GM18499 (cell line): Measurements from ENCODE around the gene SYTL2.
"Not testable (repeated sequence)": the region's sequence is repeated elsewhere in the genome, so short reads cannot be mapped to it uniquely, and the experiment has no call there.

Source experiments
- ATAC-seq: cut with Tn5 transposase; IDR thresholded peaks from one replicate; pipeline ENCODE4 v1.9.1; 2021; ENCODE audit warnings: moderate number of reproducible peaks; ENCODE audit not compliant: insufficient read depth, unreplicated experiment

Gene SYTL2

DNA sequence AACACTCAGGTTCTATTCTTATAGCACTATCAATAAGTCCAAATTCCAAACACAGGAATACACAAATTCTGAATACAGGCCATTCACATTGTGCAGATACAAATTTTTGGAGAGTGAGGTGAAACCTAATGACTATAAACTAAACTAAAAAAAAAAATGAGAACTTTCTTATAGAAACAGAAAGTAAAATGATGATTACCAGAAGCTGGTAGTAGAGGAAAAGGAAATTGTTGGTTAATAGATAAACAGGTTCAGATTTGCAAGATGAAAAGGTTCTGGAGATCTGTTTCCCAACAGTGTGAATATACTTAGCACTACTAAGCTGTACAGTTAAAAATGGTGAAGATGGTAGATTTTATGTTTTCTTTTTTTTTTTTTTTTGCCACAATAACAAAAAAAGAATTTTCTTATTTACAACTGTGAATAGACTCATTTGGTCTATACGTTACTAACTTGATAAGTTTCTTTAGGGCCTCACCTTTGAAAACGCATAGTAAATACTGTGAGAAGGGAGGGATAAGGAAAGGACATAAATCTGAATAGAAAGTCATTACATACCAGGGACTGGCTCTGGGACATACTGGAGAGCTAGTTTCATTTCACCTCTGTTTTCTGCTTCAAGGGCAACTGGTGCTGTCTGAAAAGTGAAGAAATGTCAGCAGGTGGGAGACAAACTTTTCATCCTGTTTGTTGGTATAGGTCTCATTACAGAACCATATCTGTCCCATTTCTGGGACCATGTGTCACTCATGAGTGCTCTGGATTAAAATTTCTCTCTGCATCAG is 110.8 kb downstream of the SYTL2 start:
- peak; percentile 93 for ATAC-seq

DNA sequence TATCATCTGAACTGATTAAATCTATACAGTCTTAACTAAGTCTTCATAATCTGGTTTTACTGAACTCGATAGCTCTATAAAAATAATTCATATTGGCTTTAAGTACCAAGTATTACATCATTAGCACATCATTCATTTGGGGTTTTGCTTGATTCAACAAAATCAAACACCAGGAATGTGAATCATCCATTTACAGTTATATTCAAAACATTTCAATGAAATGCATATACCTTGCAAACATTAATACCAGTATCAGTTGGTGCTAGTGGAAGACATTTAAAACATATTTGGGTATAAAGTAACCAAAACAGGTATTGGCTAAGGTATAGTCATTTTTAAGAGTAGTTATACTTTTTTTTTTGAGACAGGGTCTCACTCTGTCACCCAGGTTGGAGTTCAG is 112.7 kb downstream of the SYTL2 start:
- ATAC-seq: no peak

DNA sequence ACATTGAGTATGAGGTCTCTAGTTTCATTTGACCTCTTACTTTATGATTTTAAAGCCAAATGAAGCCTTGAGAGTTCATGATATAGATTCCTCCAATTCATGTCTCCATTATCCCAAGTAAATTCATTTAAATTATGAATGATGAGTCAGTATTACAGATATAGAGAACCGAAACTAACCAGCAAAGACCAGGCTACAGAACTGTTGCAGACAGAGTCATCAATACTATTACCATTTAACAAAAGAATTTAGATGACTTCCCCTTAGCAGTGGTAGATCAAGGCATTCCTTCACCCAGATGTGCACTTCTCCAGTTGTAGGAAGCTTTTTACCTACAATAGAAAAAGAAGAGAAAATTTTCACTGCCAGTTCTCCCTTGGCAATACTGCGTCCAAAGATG is 113.2 kb downstream of the SYTL2 start:
- ATAC-seq: no peak

DNA sequence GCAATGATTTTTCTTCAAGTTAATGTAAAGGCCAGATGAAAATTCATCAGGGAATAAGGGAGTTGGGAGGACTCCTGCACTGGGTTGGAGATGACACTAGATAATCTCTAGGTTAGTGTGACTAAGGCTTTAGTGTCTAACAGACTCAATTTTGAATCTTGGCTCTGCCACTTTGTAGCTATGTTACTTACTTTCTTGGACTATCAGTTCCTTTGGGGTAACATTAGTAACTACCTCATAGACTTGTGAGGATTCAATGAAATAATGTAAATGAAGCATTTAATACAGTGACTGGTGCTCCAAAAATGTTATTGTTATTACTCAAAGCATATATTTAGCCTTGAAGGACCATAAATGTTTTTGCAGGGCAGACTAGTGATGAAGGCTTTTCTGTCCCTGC is 115.4 kb downstream of the SYTL2 start:
- no peak for ATAC-seq

DNA sequence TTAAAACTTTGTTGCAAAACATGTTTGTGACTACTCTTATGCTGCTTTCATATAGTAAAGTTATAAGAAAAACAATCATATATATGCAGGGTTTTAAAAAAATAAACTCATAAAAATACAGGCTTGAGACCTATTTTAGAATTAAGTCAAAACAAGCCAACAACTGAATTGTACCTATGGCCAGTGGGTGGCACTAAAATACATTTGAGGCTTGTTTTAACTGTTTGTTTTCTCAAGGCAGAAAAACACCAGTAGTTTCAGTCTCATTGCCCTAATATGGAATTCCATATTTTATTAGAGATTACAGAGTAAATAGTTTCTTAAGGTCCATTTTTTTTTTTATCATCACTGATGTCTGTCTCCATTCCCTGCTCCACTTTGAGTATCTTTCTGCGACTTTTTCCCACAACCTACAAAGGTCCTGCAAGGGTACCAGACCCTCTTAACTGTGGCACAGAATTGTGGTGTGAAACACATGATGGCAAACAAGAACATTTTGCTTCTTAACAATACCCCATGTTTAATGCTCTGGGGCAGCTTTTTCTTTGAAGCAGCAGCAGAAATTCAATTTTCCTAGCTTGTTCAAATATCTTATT is 116.5 kb downstream of the SYTL2 start:
- ATAC-seq: no peak

DNA sequence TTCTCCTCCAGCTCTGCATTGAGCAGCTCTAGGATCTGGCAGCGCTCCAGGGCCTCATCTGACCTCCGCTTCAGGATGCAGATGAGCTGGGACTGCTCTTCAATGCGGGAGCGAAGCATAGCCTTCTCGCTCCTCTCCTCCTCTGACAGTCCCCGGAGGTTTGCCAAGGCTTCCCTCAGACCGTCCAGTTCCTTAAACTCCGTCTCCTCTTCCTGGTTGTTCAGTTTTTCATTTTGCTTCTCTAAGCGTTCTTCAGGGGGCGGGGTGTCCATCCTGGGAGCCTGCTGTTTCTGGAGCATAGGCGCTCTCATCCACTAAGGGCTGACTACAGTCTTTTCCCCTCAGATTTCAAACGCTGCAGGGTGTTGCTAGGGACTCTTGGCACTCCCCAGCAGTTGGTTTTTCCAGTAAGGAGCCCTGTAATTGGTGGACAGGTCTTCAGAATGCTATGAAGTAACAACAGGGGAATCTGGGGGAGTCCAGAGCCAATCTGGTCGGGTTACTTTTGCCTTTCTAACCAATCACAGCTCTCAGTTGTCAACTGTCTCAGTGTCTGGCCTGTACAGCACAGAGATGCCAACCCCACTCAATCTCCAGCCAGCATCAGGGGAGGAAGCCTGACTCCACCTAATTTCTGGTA is 125.0 kb downstream of the SYTL2 start, which contains the start of gene CCDC89:
Gene CCDC89, minus strand, starts transcription at position 376 of the 640 bp plus-strand sequence. Its CDS starts 65 bp downstream, at position 311.
- no peak for ATAC-seq

DNA sequence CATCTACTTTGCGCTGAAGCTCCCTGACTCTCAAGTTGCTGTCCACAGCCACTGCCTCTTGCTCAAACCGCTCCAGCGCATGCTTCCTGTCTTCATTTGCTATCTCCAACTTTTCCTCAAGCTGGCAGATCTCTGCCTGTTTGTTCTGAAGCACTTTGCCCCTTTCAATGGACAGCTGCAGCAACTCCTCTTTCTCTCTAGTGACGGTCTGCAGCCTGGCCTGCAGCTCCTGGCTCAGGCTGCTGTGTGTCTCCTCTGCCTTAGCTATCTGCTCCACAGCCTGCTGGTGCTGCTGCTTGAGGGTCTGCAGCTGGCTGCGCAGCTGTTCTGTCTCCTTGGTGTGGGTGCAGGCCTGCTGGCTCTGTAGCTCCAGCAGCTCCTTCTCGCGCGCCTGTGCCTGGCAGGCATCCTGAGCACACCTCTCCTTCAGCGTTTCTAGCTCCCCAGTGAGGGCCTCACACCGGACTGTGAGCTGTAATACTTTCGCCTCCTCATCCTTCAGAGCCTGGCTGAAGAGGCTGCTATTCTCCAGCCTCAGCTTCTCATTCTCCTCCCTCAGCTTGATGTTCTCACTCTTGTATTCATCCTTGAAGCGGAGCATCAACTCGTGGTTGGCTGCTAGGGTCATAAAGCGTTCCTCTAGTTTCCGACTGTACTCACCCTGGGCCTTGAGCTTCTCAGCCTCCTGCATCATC is 125.7 kb downstream of the SYTL2 start:
- ATAC-seq: no peak

DNA sequence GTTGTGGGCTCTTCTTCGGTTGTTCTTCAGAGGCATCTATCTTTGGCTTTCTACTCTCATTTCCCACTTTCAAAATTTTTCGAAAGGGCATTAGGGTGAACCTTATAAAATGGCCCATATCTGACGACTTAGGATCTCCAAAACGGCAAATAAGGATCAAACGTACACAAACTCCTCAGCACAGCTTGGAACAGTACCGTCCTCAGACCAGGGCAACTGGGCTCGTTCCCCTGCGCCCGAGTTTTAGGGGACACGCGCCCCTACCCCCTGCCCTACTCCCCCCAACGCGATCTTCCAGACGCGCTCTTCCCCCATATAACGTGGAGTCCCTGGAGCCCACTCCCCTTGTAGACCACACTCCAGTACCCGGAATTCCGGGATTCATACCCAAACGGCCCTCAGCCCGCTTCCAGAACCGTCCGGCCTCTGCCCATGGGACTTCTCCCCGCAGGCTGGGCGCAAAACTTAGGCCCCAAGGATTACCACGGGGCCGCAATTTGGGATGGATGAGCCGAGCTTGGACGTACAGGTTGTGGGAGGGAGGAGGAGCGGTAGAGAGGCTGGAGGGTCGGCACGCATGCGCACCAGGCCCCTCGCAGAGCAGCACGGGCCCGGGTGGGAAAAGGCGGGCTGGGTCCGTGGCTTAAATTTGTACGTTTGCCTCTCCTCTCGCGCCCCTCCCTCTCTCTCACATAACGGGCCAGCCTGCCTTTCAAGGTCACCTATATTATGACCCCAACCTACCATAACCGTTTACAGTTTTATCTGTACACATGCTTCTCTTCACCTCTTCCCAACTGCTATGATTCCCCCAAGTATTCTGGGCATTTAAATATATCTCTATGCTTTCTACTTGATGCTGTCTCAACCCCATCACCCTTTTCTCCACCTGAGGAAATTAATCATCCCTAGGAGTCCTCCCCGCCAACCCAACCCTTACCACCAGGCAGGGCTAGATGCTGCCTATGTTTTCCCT is 128.3 kb downstream of the SYTL2 start:
- no peak for ATAC-seq

DNA sequence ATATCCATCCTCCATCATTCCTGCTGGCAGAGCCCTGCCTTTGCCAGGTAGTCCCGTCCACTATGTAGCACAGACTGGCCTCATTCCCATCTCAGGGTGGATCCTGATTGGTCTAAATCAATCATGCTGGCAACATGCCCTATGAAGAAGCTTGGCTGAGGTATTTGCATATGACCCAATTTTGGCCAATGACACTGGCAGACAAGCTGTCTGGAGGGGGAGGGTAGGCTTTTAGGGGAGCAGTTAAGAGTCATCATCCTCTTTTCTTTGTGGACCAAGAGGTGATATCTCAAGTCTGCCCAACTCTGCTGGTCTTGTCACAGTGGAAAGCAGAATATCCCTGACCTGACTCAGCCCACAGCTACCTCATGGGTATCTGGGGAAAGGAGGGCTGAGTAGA is 130.0 kb downstream of the SYTL2 start:
- no peak for ATAC-seq

DNA sequence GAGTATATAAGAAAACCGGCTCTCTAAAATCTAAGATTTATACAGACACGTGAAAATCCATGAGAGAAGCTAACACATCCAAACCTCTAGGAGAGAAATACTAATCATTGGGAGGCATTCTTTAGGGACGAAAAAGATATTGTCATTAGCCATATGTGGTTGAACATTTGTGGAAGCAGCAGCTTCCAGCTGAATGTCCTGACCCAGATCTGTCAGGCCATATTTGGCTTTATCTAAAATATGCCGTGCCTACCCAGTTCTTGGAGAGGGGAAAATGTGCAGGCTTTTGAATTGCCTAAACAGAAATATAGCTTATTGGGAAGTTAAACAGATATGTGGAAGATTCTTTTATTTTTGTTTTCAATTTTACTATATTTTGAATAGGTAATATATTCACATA is 131.4 kb downstream of the SYTL2 start:
- ATAC-seq: no peak

DNA sequence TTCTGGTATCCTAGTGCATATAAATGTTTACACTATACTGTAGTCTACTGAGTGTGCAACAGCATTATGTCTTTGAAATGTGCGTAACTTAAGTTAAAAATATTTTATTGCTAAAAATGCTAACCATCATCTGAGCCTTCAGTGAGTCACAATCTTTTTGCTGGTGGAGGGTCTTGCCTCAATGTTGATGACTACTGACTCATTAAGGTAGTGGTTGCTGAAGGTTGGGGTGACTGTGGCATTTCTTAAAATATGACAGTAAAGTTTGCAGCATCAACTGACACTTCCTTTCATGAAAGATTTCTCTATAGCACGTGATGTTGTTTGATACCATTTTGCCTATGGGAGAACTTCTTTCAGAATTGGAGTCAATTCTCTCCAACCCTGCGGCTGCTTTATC is 137.5 kb downstream of the SYTL2 start:
- ATAC-seq: no peak

DNA sequence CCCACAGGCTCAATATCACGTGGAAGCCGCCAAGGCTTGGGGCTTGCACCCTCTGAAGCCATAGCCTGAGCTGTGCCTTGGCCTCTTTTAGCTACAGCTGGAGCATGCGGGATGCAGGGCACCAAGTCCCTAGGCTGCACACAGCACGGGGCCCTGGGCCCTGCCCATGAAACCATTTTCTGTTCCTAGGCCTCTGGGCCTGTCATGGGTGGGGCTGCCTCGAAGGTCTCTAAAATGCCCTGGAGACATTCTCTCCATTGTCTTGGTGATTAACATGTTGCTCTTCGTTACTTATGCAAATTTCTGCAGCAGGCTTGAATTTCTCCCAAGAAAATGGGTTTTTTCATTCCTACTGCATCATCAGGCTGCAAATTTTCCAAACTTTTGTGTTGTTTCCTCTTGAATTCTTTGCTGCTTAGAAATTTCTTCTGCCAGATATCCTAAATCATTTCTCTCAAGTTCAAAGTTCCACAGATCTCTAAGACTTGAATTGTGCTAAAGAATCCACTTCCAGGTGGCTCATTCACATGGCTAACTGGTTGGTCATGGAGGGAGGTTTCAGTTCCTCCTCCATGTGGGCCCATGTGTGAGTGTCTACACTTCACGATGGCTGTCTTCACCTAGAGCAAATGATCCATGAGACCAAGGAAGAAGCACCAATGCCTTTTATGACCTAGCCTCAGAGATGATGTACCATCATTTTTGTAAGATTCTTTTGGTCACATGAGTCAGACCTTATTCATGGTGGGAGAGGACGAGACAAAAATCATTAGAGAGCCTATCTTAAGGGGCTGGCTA is 138.6 kb downstream of the SYTL2 start:
- no peak for ATAC-seq

DNA sequence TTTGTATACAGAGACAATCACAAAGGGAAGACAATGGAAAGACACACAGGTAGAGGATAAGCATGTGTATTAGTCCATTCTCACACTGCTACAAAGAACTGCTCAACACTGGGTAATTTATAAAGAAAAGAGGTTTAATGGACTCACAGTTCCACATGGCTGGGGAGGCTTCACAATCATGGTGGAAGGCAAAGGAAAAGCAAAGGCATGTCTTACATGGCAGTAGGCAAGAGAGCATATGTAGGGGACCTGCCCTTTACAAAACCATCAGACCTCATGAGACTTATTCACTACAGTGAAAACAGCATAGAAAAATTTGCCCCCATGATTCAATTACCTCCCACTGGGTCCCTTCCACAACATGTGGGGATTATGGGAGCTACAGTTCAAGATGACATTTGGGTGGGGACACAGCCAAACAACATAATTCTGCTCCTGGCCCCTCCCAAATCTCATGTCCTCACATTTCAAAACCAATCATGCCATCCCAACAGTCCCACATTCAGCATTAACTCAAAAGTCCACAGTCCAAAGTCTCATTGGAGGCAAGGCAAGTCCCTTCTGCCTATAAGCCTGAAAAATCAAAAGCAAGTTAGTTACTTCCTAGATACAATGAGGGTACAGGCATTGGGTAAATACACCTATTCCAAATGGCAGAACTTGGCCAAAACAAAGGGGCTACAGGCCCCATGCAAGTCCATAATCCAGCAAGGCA is 139.8 kb downstream of the SYTL2 start:
- not testable (repeated sequence) for ATAC-seq

DNA sequence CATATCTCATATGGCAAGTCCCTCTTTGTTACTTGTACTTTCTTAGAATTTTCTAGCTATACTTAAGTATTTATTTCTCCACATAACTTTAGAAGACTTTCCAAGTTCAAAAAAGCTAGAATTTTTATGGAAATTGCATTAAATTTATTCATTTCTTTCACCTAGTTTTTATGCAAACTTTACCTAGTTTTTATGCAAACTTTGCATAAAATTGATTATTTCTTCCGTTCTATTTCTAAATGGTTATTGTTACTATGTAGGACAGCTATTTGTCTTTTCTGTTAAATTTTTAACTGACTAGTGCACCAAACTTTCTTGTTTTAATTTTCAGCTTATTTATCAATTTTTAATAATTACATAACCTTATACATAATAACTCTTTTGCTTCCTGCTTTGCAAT is 142.8 kb downstream of the SYTL2 start:
- ATAC-seq: no peak

DNA sequence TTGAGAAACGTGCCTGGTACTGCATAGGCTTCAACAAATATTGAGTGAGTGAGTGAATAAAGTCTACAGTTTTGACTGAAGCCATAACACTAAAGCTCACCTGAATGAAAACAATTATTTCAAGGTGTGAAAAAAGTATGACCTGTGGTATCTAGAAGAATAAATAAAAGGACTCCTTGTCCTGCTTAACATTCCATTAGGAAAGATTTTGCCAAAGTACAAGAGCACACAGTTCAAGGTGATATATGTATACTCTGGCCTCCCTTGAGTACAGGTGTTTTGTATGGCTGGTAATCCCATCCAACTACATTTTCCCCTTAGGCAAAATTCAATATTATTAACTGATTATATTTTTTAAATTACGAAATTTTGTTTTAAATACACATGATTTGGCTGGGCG is 144.3 kb downstream of the SYTL2 start:
- no peak for ATAC-seq

DNA sequence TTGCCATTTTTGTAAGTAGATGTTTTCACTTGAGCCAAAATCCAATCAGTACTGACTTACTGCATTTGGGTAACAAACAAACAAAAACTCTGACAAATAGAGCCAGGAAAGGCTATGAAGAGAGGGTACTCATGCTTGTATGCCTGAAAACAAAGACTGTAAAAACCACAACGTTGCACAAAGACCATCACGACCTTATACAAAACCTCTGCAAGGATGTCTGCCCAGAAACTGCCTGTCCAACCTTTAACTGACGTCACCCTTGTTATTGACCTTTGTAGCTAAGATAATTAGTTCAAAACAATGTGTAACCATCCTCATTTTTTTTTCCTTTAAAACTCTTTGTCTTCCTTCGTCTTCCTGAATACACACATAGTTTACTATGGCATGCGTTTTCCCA is 145.2 kb downstream of the SYTL2 start:
- ATAC-seq: no peak

DNA sequence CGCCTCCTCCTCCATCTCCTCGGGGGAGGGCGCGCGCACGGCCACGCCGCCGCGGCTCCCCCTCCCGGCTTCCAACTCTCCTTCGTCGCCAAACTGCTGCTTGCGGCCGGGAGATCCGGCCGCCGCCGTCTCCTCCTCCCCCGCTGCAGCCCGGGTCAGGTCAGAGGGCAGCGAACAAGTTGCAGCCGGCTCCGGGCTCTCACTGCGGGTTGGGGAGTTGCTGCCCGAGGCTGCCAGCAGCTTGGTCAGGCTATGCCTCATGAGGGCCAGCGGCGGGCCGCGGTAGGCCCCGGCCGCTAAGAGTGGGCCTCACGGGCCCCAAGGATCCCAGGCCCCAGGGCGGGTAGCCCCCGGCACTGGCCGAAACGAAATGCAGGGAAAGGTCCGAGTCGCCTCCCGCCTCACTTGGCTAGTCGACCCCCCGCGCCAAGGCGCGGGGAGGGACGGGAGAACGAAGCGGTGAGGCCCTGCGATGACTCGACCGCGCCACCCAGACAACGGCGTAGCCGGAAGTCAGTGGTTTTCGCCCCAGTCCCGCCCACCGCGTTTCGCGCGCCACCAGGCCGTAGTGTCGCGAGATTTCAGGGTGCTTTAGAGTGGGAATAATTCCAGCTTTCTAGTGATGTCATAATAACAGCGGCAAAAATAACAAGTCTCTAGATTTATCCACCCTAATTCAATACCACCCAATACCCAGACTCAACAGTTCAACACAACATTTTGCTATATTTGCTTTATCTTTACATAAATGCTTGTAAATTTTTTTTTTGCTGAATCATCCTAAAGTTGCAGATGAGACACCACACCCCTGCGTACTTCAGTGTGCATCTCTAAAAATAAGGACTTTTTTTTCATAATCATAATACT is 146.1 kb downstream of the SYTL2 start, which contains the start of gene CREBZF:
Gene CREBZF, minus strand, starts transcription at position 515 of the 867 bp plus-strand sequence. Its CDS starts 254 bp downstream, at position 261.
- peak; percentile 82 for ATAC-seq
